ENCODE results near the gene PCBP3. TPM values are rescaled to one million over a fixed set of nuclear protein-coding genes. Genes with fewer than 3 reads are reported as not detected.

The PCBP3 gene
- total RNA-seq, 1 donor, result 7.0 TPM

DNA sequence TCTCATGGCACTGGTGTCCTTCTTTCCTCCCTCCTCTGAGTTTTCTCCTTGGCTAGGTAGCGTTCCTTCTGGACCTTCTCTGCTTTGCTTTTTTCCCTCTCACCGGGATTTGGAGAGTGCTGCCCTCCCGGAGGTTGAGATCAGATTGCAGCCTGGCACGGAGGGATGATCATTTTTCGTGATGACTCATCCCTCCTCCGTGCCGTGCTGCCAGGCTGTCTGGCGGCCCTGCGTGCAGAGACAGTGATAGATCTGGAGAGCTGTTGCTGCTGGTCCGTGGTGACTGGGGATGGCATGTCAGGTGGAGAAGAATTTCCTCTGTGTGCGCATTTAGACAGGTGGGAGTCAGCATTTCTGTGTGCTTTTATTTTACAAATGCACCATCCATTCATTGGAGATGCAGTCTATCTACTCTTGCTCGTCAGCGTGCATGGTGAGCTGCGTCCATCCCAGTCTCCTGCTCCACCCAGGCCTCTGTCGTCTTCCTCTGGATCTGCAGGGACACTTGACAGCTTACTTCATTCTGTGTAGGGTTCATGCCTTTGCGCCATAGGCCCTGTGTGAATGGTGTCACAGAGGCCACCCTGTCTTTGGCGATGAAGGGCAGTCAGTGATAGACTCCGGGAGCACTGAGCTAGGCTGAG is 104.4 kb downstream of the PCBP3 start:
- no peak for DNase-seq (ENCODE audit: low read depth in 2 of 3, low spot score in 2 of 3)

DNA sequence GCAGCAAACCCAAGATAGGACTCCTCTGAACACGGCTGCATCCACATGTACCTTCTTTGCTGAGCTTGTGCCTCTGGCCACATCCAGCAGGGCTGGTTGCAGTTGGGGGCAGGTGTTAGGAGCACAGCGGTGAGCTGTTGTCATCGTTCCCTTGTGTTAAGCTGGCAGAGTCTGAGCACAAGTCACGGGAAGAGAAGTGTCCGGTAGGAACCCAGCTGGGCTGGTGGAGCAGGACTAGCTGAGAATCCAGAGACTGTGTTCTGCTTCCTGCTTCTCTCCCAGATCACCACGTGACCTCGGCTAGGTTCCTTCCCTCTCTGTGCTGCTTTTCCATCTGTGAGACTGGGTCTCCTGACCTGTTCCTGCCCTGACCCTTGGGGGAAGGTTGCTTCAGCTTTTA is 105.1 kb downstream of the PCBP3 start:
- DNase-seq (ENCODE audit: low read depth in 2 of 3, low spot score in 2 of 3), result no peak

DNA sequence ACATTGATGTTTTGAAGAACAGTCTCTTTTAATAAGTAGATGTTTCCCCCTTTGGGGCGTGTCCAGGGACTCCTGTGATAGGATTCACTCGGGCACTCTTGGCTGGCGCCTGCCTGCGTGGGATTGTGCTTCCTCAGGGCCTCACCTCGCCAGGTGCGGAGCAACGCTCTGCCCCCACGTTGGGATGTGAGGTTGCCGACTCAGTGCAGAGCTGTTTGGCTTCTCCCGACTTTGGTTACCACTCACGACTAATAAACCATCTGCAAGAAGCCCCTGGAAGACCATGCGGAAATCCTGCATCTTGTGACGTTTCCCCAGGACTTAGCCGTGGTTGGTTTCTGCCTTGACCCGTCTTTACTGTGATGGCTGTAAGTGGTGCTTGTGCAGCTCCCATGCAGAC is 106.4 kb downstream of the PCBP3 start:
- DNase-seq (ENCODE audit: low read depth in 2 of 3, low spot score in 2 of 3), result no peak

DNA sequence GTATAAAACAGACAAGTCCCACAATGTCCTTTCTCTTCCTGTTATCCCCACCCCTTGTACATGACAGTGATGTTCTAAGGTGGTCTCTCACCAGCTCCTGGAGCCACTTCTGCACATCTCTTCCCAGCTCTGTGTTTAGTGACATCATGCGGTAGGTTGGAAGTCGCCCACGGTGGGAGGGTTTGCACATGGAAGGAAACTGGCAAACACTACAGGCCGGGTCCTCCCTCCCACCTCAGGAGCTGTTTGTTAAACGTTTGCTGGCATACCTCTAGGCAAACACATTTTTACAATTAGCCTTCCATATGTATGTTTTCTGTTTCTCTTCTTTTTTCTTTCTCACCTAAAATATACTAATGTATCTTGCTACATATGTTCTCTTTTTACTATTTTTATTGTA is 107.4 kb downstream of the PCBP3 start:
- DNase-seq (ENCODE audit: low read depth in 2 of 3, low spot score in 2 of 3), result no peak

GRCh38 chr21:45753445-45753844 is 109.9 kb downstream of the PCBP3 start:
- DNase-seq (ENCODE audit: low read depth in 2 of 3, low spot score in 2 of 3), result no peak

DNA sequence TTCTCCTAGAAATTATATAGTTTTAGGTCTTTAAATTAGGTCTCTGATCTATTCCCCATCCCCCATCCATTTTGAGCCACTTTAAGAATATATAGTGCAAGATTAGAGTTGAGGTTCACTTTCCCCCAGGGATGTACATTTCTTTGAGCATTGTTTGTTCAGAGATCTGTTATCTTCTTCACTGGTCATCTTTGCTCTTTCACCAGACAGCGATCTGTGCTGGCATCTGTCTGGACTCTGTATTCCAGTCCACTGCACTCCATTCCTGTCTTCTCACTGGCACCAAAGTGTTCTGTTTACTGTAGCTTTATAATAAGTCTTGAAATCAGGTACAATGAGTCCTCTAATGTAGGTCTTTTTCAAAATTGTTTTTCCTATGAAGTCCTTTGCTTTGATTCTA is 112.5 kb downstream of the PCBP3 start:
- no peak for DNase-seq (ENCODE audit: low read depth in 2 of 3, low spot score in 2 of 3)

GRCh38 chr21:45756669-45757068 is 113.1 kb downstream of the PCBP3 start:
- no peak for DNase-seq (ENCODE audit: low read depth in 2 of 3, low spot score in 2 of 3)

DNA sequence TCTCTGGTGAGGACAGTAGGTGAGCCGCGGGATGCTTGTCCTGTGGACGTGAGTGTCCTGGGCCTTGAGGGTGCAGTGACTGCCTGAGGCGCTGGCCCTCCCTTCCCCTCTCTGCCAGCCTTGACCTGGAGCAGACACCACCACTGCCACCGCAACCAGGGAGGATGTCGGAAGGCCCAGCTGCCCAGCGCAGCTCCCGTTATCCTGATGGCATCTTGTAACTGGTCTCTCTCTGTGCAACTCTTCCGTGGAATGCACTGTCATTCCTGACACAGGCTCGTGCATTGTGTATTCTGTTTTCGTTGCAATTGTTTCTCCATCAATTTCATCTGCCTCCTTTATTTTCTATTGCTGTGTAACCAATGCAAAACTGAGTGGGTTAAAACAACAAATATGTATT is 118.2 kb downstream of the PCBP3 start:
- DNase-seq (ENCODE audit: low read depth in 2 of 3, low spot score in 2 of 3), result no peak

DNA sequence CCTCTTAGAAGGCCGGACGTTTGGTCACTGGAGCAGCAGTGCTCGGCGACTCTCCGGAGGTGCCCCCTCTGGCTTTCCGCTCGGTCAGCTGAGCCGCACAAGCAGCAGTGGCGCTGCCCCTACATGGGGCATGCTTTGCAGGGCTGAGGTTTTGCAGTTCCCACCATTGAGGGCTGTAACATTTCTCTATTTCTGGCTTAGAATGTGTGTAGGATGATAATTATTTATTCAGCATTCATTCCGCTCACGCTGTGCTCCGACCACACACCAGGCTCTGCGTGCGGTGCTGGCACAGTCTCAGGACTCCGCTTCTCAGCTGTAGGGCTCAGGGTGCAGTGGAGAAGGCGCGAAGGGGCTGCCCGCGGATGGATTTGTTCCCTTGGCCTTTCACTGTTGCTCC is 119.5 kb downstream of the PCBP3 start:
- DNase-seq (ENCODE audit: low read depth in 2 of 3, low spot score in 2 of 3), result no peak

- no peak for DNase-seq (ENCODE audit: low read depth in 2 of 3, low spot score in 2 of 3)
Observed at GRCh38 chr21:45763506-45763905, 120.0 kb downstream of the PCBP3 start.

GRCh38 chr21:45764792-45765191 is 121.3 kb downstream of the PCBP3 start:
- DNase-seq (ENCODE audit: low read depth in 2 of 3, low spot score in 2 of 3), result no peak

- no peak for DNase-seq (ENCODE audit: low read depth in 2 of 3, low spot score in 2 of 3)
Observed at GRCh38 chr21:45765375-45765774, 121.8 kb downstream of the PCBP3 start.

- no peak for DNase-seq (ENCODE audit: low read depth in 2 of 3, low spot score in 2 of 3)
Observed at GRCh38 chr21:45766055-45766454, 122.5 kb downstream of the PCBP3 start.

- DNase-seq (ENCODE audit: low read depth in 2 of 3, low spot score in 2 of 3), result no peak
Observed at GRCh38 chr21:45766501-45766900, 123.0 kb downstream of the PCBP3 start.

- DNase-seq (ENCODE audit: low read depth in 2 of 3, low spot score in 2 of 3), result peak in 1 of 3 donors; percentile 34
Observed at GRCh38 chr21:45767071-45768006, 123.8 kb downstream of the PCBP3 start.

DNA sequence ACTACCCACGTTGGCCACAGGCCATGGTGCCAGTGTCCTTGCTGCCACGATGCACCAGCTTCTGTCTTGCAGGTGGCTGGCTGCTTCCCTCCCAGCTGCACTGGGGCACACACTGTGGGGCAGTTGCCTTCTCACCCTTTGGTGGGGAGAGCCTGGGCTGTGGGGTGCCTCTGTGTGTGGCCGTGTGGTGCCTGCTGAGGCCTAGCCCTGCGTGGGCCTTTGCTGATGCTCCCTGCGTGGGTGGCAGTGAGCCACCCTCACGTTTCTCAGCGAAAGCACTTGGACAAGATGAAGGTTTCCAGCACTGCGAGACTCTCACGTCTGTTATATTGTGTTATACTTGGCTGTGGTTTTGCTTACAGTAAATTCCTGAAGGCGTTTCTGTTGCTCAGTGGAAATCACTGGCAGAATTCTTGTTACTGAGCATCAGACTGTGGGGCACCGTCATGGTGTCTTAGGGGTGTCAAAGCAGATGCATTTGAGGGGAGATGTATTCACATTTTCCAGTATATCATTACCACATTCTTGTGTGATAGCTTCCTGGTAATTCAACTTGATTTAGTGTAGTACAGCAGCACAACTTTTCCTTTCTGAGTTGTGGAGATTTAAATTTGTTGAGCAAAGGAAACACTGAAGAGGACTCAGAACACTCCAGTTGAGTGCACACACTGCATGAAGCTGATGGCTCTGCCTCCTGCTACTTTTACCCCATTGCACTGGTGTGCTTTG is 124.7 kb downstream of the PCBP3 start:
- no peak for DNase-seq (ENCODE audit: low read depth in 2 of 3, low spot score in 2 of 3)

DNA sequence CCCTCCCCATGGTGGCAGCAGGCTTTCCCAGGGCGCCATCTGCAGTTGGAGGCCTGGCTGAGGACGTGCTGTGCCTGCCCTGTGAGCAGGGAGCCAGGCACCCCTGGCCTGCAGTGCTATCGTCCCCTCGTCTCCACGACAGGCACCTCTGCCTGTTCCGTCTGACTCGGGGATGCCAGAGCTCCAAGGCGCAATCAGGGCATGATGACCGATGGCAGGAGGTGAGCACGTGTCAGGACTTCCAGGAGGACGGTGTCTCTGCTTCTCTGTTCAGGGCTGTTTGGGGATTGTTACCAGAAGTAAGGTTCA is 125.2 kb downstream of the PCBP3 start:
- DNase-seq (ENCODE audit: low read depth in 2 of 3, low spot score in 2 of 3), result no peak

DNA sequence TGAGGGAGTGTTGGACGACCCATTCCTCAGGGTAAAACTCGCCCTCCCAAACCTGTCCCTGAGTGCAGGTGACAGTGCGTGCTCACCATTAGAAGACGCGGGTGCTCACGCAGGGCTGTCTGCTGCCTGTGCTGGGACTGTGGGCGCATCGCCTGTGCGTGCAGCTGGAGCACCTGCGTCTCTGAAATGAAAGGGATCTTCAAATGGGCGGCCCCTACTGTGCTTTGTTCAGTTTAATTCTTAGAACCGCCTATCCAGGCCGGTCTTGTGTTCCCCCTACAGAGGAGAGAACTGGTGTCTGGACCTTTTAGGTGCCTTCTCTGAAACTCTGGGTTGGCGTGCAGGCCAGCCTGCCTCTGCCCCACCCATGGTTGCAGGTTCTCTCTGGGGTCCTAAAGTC is 125.8 kb downstream of the PCBP3 start:
- DNase-seq (ENCODE audit: low read depth in 2 of 3, low spot score in 2 of 3), result no peak

DNA sequence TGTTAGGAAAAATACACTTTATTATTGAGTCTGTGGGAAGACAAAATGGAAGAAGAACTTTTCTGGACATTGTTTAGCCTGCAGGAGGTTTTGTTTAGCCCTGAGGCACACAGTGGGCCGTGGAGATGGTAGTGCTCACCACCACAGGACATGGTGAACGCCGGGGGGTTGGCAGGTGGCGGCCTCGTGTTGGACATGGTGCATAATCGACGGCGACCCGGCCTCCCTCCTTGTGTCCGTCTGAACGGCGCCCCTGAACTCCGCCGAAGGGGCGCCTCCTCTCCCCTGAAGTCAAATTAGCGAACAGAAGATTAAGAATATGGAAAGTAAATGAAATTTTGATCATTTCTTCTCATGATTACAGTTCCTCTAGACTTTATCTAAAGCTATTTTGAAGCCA is 126.4 kb downstream of the PCBP3 start:
- DNase-seq (ENCODE audit: low read depth in 2 of 3, low spot score in 2 of 3), result no peak

GRCh38 chr21:45772180-45772579 is 128.7 kb downstream of the PCBP3 start:
- no peak for DNase-seq (ENCODE audit: low read depth in 2 of 3, low spot score in 2 of 3)

DNA sequence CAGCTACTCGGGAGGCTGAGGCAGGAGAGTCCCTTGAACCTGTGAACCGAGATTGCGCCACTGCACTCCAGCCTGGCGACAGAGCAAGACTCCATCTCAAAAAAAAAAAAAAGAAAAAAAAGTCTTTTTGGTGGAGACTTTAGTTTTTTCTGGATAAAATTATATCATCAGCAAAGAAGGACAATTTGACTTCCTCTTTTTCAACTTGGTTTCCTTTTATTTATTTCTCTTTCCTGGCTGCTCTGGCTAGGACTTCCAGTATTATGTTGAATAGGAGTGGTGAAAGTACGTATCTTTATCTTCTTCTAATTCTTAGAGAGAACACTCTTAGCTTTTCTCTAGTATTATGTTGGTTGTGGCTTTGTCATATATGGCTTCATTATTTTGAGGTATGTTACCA is 130.8 kb downstream of the PCBP3 start:
- DNase-seq (ENCODE audit: low read depth in 2 of 3, low spot score in 2 of 3), result peak in 2 of 3 donors; percentile 2 to 34

DNA sequence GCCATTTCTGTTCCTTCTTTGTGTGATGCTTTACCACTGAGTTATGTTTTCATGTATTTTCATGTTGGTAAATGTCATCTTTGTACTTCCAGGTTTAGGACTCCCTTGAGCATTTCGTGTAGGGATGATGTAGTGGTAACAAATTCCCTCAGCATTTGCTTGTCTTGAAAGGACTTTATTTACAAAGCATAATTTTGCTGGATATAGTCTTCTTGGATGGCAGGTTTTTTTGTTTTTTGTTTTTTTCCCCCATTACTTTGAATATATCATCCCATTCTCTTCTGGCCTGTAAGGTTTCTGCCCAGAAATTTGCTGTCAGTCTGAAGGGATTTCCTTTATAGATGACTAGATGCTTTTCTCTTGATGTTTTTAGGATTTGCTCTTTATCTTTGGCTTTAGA is 133.4 kb downstream of the PCBP3 start:
- no peak for DNase-seq (ENCODE audit: low read depth in 2 of 3, low spot score in 2 of 3)
